PC-3 (cell line): Measurements from ENCODE around the gene SYT6. TPM values are rescaled to one million over a fixed set of nuclear protein-coding genes. Genes with fewer than 3 reads are reported as not detected.

Experiments used
- ATAC-seq: fragments of 200-7000 bp; cut with Tn5 transposase; 2 replicates; pipeline ENCODE4 v1.9.1; 2020; ENCODE audit warnings: mild to moderate bottlenecking, moderate library complexity
- BruUV-seq: library from RNA; stranded (reverse); fragments of 400-500 nt; replicated peaks from 2 replicates; lab custom pipeline; 2021; lab: Mats Ljungman, UMichigan
- CTCF ChIA-PET: fragments of 300-600 bp; sonication (Branson Sonifier 250); formaldehyde crosslinking; loops from one replicate; lab custom pipeline; 2022; ENCODE audit warnings: antibody characterized with exemption; lab: Charles Lee
- POLR2A ChIA-PET: fragments of 300-600 bp; sonication (Branson Sonifier 250); formaldehyde crosslinking; loops from one replicate; lab custom pipeline; 2022; ENCODE audit warnings: antibody characterized with exemption; ENCODE audit not compliant: unreplicated experiment; lab: Charles Lee
- DNase-seq: peaks from one replicate; pipeline ENCODE4 v3.0.0-alpha.2; 2015
- H2AFZ ChIP-seq: fragments of 300-600 bp; sonication (generic); 2 replicates; pipeline ENCODE4 v1.6.0; 2016; ENCODE audit warnings: antibody characterized with exemption, low read length
- H3F3A ChIP-seq: fragments of 300-600 bp; sonication (generic); one replicate; pipeline ENCODE4 v1.6.0; 2017; ENCODE audit warnings: antibody characterized with exemption, low read length, control low read depth, mild to moderate bottlenecking; ENCODE audit not compliant: unreplicated experiment
- H3K27ac ChIP-seq: fragments of 300-600 bp; sonication (generic); 2 replicates; pipeline ENCODE4 v1.5.1; 2016; ENCODE audit warnings: mild to moderate bottlenecking, low read length
- H3K27me3 ChIP-seq: fragments of 300-600 bp; sonication (generic); 2 replicates; pipeline ENCODE4 v1.6.1; 2016; ENCODE audit warnings: low read length, mixed read lengths
- H3K36me3 ChIP-seq: fragments of 300-600 bp; sonication (generic); 2 replicates; pipeline ENCODE4 v1.6.1; 2016; ENCODE audit warnings: low read depth, mixed run types, low read length, mixed read lengths
- H3K4me1 ChIP-seq: fragments of 300-600 bp; sonication (generic); 2 replicates; pipeline ENCODE4 v1.5.1; 2016; ENCODE audit warnings: low read length; ENCODE audit not compliant: insufficient read depth
- H3K4me2 ChIP-seq: fragments of 300-600 bp; sonication (generic); 2 replicates; pipeline ENCODE4 v1.6.0; 2016; ENCODE audit warnings: low read length
- H3K4me3 ChIP-seq: fragments of 300-600 bp; sonication (generic); 2 replicates; pipeline ENCODE4 v1.5.1; 2016; ENCODE audit warnings: mild to moderate bottlenecking, low read length, mixed read lengths
- H3K79me2 ChIP-seq: fragments of 300-600 bp; sonication (generic); 2 replicates; pipeline ENCODE4 v1.6.1; 2017; ENCODE audit warnings: low read length, mixed read lengths
- H3K9ac ChIP-seq: fragments of 300-600 bp; sonication (generic); 2 replicates; pipeline ENCODE4 v1.6.0; 2016; ENCODE audit warnings: mild to moderate bottlenecking, low read length
- H3K9me2 ChIP-seq: fragments of 300-600 bp; sonication (generic); replicated peaks from 2 replicates; pipeline ENCODE4 v1.6.1; 2016; ENCODE audit warnings: mixed run types, low read length, mixed read lengths
- H3K9me3 ChIP-seq: fragments of 300-600 bp; sonication (generic); 2 replicates; pipeline ENCODE4 v1.6.1; 2016; ENCODE audit warnings: low read length, mixed read lengths
- H4K20me1 ChIP-seq: fragments of 300-600 bp; sonication (generic); 2 replicates; pipeline ENCODE4 v1.6.1; 2016; ENCODE audit warnings: low read length, mixed read lengths
- CTCF ChIP-seq: fragments of 300-600 bp; sonication (generic); conservative IDR thresholded peaks from 2 replicates; pipeline ENCODE4 v1.5.1; 2017; ENCODE audit warnings: antibody characterized with exemption, low read depth, mild to moderate bottlenecking, low read length
- EZH2 ChIP-seq: fragments of 300-600 bp; sonication (generic); IDR thresholded peaks from one replicate; pipeline ENCODE4 v1.6.1; 2017; ENCODE audit warnings: antibody characterized with exemption, mild to moderate bottlenecking, low read length; ENCODE audit not compliant: unreplicated experiment
- EZH2phosphoT487 ChIP-seq: fragments of 300-600 bp; sonication (generic); IDR thresholded peaks from 2 replicates; pipeline ENCODE4 v1.6.1; 2018; ENCODE audit warnings: mild to moderate bottlenecking, antibody characterized with exemption, low read length, borderline replicate concordance
- intact Hi-C: fragments of 100-400 bp; cut with micrococcal nuclease; formaldehyde crosslinking; loops from 2 replicates; pipeline ENCODE4 v1.9.0; 2023
- total RNA-seq: library from RNA; depleted of rRNA; stranded (reverse); fragments of >200 nt; gene quantifications from 2 replicates; pipeline ENCODE4 v1.2.3, GENCODE V29; 2014

Gene SYT6
- total RNA-seq, 1 experiment from 2014 or later, result not detected

- no peaks in the 10 kb centered on the region for H3K36me3 ChIP-seq
- CTCF ChIA-PET, result no interaction called here
- ATAC-seq (no peak), DNase-seq (no peak)
- TF ChIP-seq EZH2phosphoT487 (no peak), EZH2 (no peak), CTCF (no peak)
- H3K27me3 ChIP-seq, result no peaks in the 10 kb centered on the region
- no peaks in the 10 kb centered on the region for H3K9me2 ChIP-seq
- intact Hi-C loops, result no loop called here
- H3K27ac ChIP-seq, result no peak overlapping the region
- no peak overlapping the region for H3K4me3 ChIP-seq
- POLR2A ChIA-PET, result no interaction called here
- BruUV-seq, result no TSS peak
- H3K9me3 ChIP-seq, result no peaks in the 10 kb centered on the region
- H4K20me1 ChIP-seq, result no peaks in the 10 kb centered on the region
- H3K4me2 ChIP-seq, result no peak overlapping the region
- no peak overlapping the region for H2AFZ ChIP-seq
- no peak overlapping the region for H3K9ac ChIP-seq
- H3K79me2 ChIP-seq, result no peaks in the 10 kb centered on the region
- H3F3A ChIP-seq, result no peaks in the 10 kb centered on the region
- peaks cover 18% of the 10 kb centered on the region for H3K4me1 ChIP-seq
These were observed 41.7 kb downstream of the SYT6 start for GRCh38 chr1:114111731-114112641.

- no peak overlapping the region for H3K4me2 ChIP-seq
- no peak overlapping the region for H2AFZ ChIP-seq
- no TSS peak for BruUV-seq
- H3K9me3 ChIP-seq, result no peaks in the 10 kb centered on the region
- ChIA-PET CTCF (no interaction called here), POLR2A (no interaction called here)
- H3K27me3 ChIP-seq, result no peaks in the 10 kb centered on the region
- DNase-seq (no peak), ATAC-seq (no peak)
- H3K79me2 ChIP-seq, result no peaks in the 10 kb centered on the region
- H3K9ac ChIP-seq, result no peak overlapping the region
- H3K4me1 ChIP-seq, result peaks cover 18% of the 10 kb centered on the region
- H3K27ac ChIP-seq, result no peak overlapping the region
- H4K20me1 ChIP-seq, result no peaks in the 10 kb centered on the region
- TF ChIP-seq EZH2phosphoT487, result no peak
- TF ChIP-seq EZH2, result no peak
- no peak for TF ChIP-seq CTCF
- no peaks in the 10 kb centered on the region for H3K36me3 ChIP-seq
- no peaks in the 10 kb centered on the region for H3K9me2 ChIP-seq
- no peaks in the 10 kb centered on the region for H3F3A ChIP-seq
- H3K4me3 ChIP-seq, result no peak overlapping the region
- intact Hi-C loops, result no loop called here
These were observed 43.7 kb downstream of the SYT6 start for GRCh38 chr1:114109981-114110380.

GRCh38 chr1:114108751-114109255, 44.9 kb downstream of the SYT6 start:
- POLR2A ChIA-PET, result no interaction called here
- H3K9ac ChIP-seq, result no peak overlapping the region
- H3K4me2 ChIP-seq, result no peak overlapping the region
- TF ChIP-seq EZH2phosphoT487, result no peak
- no peak for TF ChIP-seq EZH2
- TF ChIP-seq CTCF, result no peak
- H3K4me1 ChIP-seq, result peaks cover 6% of the 10 kb centered on the region
- no peaks in the 10 kb centered on the region for H3K36me3 ChIP-seq
- no peak overlapping the region for H3K4me3 ChIP-seq
- CTCF ChIA-PET, result no interaction called here
- no peaks in the 10 kb centered on the region for H3K27me3 ChIP-seq
- no peaks in the 10 kb centered on the region for H3F3A ChIP-seq
- no peak overlapping the region for H3K27ac ChIP-seq
- H3K79me2 ChIP-seq, result no peaks in the 10 kb centered on the region
- DNase-seq (no peak), ATAC-seq (no peak)
- no peaks in the 10 kb centered on the region for H3K9me2 ChIP-seq
- no TSS peak for BruUV-seq
- no peaks in the 10 kb centered on the region for H4K20me1 ChIP-seq
- intact Hi-C loops, result no loop called here
- no peaks in the 10 kb centered on the region for H3K9me3 ChIP-seq
- H2AFZ ChIP-seq, result no peak overlapping the region
